Inflammatory macrophage (primary cell): ENCODE results near the gene TMEM72.
A peak's percentile ranks its signal among the peaks of the same experiment; 100 is the strongest.

Experiments
- DNase-seq, 2 donors: peaks; one replicate each; pipeline ENCODE4 v3.0.0-alpha.2; 2020 to 2022

Gene TMEM72

GRCh38 chr10:44935201-44935965 lies 24.2 kb downstream of the TMEM72 start:
- no peak for DNase-seq

DNA sequence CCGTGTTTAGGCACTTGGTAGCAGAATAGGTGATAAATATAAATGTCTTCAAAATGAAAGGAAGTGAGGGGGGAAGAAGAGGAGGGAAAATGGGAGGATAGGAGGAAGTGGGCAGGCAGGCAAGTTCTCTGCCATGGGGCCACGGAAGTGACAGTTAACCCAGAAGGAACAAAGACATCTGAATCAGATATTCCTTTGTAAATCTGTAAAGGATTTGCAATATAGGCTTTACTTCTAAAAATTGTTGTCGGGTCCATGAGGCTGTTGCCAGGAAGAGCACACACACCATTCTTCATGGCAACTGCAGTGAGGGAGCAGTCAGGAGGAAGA lies 24.8 kb downstream of the TMEM72 start:
- DNase-seq, result peak; percentile 28 to 34

DNA sequence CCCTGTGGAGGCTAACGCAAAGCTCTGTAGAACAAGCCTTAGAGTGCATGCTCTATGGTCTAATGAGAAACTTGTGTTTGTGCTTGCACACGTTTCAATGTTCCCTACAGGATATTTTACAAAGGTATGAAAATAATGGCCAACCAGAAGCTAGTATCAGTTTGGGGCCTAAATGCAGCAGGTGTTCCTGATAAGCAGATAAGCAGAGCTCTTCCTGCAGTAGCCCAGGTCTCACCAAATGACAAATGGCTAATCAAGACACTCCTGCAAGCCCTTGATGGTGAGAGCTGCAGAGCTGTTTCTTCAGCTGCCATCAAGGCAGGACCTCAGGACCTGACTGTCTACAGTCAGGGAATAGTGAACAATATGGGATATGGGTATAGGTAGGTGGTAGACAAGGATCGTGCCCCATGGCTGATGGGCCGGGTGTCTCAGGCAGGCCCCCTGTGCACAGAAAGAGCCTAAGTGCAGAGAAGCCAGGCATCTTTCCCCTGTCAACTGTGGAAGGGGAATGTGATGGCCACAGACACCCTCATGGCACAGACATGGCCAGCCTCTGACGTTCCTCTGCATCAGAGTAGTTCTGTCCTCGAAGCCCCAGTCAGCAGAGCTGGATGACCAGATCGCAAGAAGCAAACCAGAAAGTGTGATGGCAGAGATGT lies 25.3 kb downstream of the TMEM72 start:
- no peak for DNase-seq

DNA sequence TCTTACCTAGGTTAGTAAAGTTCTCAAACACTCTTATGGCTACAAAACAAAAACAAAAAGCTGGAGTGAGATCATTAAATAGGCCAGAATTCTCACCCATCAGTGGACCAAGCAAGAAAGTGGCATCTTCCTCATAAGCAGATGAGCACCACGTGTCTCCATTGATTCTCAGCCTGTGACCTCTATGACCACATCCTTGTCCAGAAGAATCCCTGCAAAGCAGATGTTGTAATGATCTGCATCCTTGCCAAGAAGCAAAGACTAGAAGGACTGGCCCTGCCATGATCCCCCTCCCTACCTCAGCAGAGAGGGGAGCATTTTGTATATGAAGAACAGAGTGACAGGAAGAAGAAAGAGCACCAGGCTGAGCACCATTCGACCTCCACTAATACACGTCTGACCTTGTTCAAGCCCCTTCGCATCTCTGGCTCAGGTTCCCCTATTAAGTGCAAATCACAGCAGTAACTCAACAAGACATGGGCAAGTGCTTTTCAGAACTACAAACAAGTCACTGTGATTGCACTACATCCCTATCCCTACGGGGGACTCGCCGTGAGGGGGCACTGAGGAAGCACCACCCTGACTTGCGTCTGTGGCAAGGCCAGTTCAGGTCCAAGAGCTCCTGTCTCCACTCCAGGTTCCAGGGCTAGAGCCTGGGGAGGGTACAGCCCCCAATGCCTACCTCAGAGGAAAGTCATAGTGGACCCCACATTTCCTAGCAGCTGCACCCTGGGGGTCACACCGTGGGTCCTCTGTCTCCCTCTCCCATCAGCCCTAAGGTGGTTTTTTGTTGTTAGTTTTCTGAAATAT lies 26.3 kb downstream of the TMEM72 start:
- DNase-seq, result peak; percentile 76 to 79

GRCh38 chr10:44938956-44939355 lies 27.8 kb downstream of the TMEM72 start:
- peak in 1 of 2 donors; percentile 47 for DNase-seq

- DNase-seq, result peak; percentile 81 to 84
These were observed 28.7 kb downstream of the TMEM72 start for GRCh38 chr10:44939691-44940401.

- DNase-seq, result no peak
These were observed 33.2 kb downstream of the TMEM72 start for GRCh38 chr10:44944354-44944753.

GRCh38 chr10:44946205-44946604 lies 35.1 kb downstream of the TMEM72 start:
- DNase-seq, result peak; percentile 61 to 73

DNA sequence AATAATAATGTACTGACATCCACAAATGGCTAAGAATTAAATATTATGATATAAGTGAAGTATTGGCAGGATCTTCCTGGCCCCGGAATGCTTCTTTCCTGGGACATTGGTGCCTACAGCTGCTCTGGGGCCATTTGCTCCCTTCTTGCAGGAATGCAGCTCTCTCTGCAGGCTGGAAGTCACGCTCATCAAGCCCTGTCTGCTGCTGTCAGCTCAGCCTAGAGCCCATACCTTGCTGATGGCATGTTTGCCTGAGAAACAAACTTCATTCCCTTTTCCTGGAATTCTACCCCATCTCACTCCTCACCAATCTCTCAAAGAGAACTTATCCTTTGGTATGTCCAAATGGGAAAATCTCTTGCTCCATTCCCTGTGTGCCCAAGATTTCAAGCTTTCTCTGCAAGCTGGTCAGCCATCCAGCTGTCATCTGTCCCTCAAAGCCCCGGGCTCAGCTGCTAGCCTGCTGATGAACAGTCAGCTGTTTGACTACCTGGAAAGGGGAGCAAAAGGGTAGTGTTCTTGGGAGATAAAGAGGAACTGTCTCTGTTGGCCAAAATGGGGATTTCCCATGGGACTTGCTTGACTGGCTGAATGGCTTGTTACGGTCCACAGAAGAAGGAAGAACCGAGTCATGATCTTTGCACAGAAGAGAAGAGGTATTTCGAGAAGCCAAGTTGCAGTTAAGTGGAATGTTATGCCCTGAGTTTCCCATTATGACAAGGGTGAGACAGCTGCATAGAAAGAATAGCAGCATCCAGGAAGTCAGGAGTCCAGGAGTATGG lies 36.4 kb downstream of the TMEM72 start:
- DNase-seq, result peak; percentile 86 to 93

DNA sequence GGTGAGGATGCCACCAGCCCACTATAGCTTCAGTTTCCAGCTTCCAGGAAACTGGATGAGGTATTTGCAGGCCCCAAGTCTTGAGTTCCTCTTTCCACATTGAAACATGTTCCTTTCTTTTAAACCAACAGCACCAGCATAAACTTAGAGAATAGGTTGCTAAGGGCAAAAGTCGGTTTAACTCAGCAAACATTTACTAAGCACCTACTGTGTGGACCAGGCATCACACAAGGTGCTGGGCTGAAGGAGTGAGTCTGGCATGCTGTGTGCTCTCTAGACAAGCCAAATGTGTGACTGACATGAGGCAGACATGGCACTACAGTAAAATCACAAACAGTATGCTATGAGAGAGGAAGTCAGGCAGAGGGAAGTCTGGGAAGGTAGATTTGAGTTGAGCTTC lies 37.5 kb downstream of the TMEM72 start:
- DNase-seq, result peak; percentile 39 to 57

DNA sequence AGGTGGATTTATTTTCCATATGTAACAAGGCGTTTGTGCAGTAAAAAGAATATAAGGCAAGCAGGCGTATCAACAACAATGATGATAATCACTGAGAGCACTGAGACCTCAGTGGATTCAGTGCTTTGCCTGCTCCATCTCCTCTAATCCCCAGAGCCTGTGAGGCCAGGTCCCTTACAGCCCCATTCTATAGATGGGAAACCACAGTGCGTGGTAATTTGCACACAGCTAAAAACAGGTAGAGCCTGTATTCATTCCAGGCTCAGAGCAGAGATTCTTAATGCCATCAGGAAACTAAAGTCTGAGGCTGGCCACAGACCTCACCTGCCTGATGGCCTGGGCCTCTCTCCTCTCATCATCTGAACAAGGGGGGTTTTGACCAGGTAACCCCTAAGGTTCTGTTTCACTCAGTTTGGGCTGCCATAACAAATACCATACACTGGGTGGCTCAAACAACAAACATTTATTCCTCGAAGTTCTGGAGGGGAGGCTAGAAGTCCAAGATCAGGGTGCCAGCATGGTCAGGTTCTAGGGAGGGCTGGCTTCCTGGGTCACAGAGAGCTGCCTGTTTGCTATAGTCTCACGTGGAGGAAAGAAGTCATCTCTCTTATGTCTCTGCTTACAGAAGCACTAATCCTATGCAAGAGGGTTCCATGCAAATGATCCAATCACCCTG lies 38.1 kb downstream of the TMEM72 start:
- no peak for DNase-seq

GRCh38 chr10:44949915-44950314 lies 38.8 kb downstream of the TMEM72 start:
- no peak for DNase-seq

GRCh38 chr10:44950326-44951225 lies 39.4 kb downstream of the TMEM72 start:
- no peak for DNase-seq

GRCh38 chr10:44951576-44952226 lies 40.6 kb downstream of the TMEM72 start:
- DNase-seq, result no peak

DNA sequence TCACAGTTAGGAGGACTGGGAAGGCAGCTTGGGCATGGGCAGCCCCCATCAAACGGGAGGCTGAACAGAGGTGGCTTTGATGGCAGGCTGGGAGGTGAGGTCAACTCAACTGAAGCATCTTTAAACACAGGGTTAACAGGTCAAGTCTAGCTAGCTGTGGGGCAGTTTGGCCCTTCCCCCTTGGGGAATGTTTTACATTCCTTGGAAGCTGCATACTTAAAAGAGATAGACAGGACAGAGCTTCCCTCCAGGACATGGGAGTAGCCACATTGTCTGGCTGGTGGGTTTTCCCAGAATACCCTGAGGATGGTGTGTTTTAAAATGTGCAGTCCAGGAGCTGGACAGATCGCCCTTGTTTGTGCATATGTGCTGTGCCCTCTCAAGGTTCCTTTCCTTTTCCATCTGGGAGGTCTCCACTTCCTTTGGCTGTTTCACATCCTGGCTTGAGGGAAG lies 41.7 kb downstream of the TMEM72 start:
- no peak for DNase-seq

DNA sequence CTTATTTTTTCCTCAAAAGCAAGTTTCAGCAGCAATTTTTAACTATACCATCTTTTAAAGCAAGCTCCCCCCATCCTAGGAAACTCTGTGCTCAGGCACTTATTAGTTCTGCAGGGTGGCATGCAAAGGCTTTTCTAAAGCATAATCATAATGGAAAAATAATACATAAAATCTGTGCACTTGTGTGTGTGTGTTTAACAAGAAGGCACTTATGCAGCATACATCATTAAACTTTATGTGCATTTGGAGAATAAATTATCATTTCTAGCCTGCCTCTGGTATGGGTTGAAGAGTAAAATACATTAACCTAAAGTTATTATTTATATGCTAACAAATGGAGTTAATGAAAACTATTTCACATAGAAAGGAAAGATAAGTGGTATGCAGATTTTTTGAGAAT lies 42.9 kb downstream of the TMEM72 start:
- DNase-seq, result no peak

GRCh38 chr10:44954962-44955361 lies 43.8 kb downstream of the TMEM72 start:
- no peak for DNase-seq

DNA sequence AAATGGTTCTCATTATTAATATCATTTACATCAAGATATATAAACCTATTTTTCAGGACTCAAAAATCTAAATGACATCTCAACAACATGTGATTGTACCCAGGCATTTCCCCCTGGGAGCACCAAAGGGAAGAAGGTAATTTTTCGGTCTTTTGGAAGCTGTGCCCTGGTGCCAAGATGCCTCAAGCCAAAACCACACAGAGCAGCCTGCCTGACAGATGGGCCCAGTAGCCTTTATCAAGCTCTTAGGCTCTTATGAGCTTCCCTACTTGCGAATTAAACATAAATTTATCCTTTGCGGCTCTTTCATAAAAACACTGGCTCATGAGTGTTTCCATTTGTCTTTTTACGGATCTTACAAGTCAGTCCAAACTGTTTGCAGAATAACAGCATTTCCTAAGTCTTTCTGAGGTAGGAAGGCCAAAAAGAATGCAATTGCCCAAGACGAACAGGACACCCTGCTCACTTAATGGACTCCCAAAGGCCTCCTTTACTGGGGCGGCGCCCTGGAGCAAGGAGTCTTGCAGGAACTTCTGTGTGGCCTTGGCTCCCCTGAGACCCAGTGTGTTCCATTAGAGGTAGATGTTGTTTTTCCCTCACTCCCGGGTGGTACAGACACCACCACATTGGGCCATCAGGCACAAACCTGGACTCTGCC lies 44.4 kb downstream of the TMEM72 start:
- no peak for DNase-seq

DNA sequence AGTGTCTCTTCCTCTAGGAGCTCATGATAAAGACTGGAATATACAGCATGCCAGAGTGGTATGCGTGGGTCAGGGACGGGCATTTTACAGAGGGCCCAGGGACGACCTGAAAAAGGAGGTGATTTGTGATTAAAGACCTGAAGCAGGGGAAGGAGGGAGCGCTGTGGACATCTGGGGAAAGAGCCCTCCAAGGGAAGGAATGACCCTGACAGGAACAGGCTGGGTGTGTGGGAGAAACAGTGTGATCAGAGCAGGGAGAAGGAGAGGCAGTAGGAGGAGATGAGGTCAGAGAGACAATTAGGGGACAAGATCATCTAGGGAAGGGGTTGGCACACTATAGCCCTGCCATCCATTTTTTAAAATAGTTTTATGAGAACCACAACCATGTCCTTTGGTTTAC lies 45.1 kb downstream of the TMEM72 start:
- DNase-seq, result peak in 1 of 2 donors; percentile 59
